Measurements from ENCODE around the gene C1QTNF12. TPM values are rescaled to one million over a fixed set of nuclear protein-coding genes. Genes with fewer than 3 reads are reported as not detected.

Gene C1QTNF12
- total and polyA plus RNA-seq, 2 donors (not counting 3 experiments of a cell fraction or from before 2014, with no cell fraction given), result 1.0 to 1.9 TPM

DNA sequence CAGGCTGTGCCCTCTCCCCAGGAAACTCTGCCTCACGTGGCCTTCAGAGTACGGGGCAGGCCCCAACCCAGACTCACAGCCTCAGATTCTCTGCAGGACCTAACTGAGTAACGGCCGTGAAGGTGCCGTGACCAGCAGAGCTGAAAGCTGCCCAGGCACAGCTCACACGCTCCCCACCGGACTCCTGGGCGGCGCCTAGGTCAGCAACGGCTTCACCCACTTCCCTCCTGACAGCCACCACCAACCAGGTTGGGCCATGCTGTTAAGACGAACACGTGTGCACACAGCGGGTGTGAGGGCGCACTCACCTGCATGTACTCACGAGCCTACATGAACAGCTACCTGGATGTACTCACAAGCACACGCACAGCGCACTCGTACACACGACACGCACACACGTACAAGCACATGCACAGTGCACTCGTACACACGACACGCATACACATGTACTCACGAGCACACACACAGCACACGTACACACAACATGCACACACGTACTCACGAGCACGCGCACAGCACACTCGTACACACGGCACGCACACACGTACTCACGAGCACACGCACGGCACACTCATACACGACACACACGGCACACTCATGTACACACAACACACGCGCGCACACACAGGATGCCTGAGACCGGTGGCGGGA lies 23.8 kb downstream of the C1QTNF12 start:
- Histone ChIP-seq H3K9ac (replicated peaks; ENCODE audit: extremely low read depth, insufficient read depth, low read length) (no peak overlapping the region), H4K20me1 (replicated peaks; ENCODE audit: control insufficient read depth, extremely low read depth, insufficient read depth, low read length) (no peaks in the 10 kb centered on the region), H3K4me2 (ENCODE audit: insufficient read depth, low read length) (no peak overlapping the region), H3K9me3 (replicated peaks; ENCODE audit: control insufficient read depth, insufficient read depth, low read length) (no peaks in the 10 kb centered on the region), H3K79me2 (ENCODE audit: control insufficient read depth, insufficient read depth, low read length) (peaks cover 22% of the 10 kb centered on the region), H2AFZ (ENCODE audit: low read depth, low read length) (no peak overlapping the region), H3K4me1 (ENCODE audit: control insufficient read depth, extremely low read depth, insufficient read depth, low read length) (no peaks in the 10 kb centered on the region), H3K4me3 (replicated peaks in 1 of 3; ENCODE audit: insufficient read depth in 1 of 3, low read depth in 1 of 3, low read length in 3 of 3) (no peak overlapping the region), H3K9me1 (replicated peaks; ENCODE audit: control insufficient read depth, extremely low read depth, insufficient read depth, low read length) (no peaks in the 10 kb centered on the region), H3K36me3 (ENCODE audit: control insufficient read depth in 2 of 2, extremely low read depth in 1 of 2, insufficient read depth in 2 of 2, low read length in 2 of 2) (peaks cover 0 to 54% of the 10 kb centered on the region in 2 experiments), H3K27ac (ENCODE audit: insufficient read depth, low read depth, low read length) (no peak overlapping the region), H3K27me3 (ENCODE audit: control insufficient read depth in 2 of 2, insufficient read depth in 2 of 2, low read length in 2 of 2) (no peaks in the 10 kb centered on the region)
- TF ChIP-seq MAX (IDR thresholded peaks at IDR 0.05; ENCODE audit: insufficient read depth, insufficient read length), result no peak
- no peak for TF ChIP-seq EZH2 (IDR thresholded peaks at IDR 0.05; ENCODE audit: borderline replicate concordance, low read depth, low read length, severe bottlenecking)
- TF ChIP-seq POLR2AphosphoS5 (IDR thresholded peaks at IDR 0.05; ENCODE audit: insufficient read depth, low read depth, low read length), result no peak
- TF ChIP-seq CTCF (IDR thresholded peaks at IDR 0.05; ENCODE audit: extremely low read depth in 1 of 2, insufficient read depth in 1 of 2, low read depth in 1 of 2, low read length in 2 of 2), result no peak
- no peak for TF ChIP-seq FOS (IDR thresholded peaks at IDR 0.05; ENCODE audit: borderline replicate concordance, insufficient read depth, low read length)
- no peak for TF ChIP-seq POLR2A (IDR thresholded peaks at IDR 0.05; ENCODE audit: low read depth, low read length)
- no peak for TF ChIP-seq GATA2 (IDR thresholded peaks at IDR 0.05; ENCODE audit: insufficient read depth, insufficient read length, low read depth, low read length)
- no peak for TF ChIP-seq MYC (IDR thresholded peaks at IDR 0.05; ENCODE audit: low read depth, low read length)
- no peak for TF ChIP-seq JUN (IDR thresholded peaks at IDR 0.05; ENCODE audit: borderline replicate concordance, insufficient read depth, insufficient read length, low read depth)
- DNase-seq (ENCODE audit: low read depth, low spot score), result no peak
- intact Hi-C loops (cut with micrococcal nuclease), result no loop called here
- ChIA-PET CTCF (no interaction called here), POLR2A (no interaction called here)
- FAIRE-seq, result no peak
- dilution Hi-C loops (cut with MboI; ENCODE audit: extremely low pct_ligation_motif_present, low sequenced_read_pairs), result no loop called here
- no TSS peak for BruUV-seq (replicated peaks)
